K562 (cell line): ENCODE results near the gene CENPP.

ENCODE experiments used
- ARID3B ChIP-seq: fragments of 250-450 bp; sonication (Bioruptor Pico); IDR thresholded peaks from 2 replicates; pipeline ENCODE4 v1.4.0; 2020; ENCODE audit warnings: borderline replicate concordance
- CHD2 ChIP-seq: IDR thresholded peaks from 2 replicates; pipeline ENCODE4 v1.6.1; 2011; ENCODE audit warnings: low read depth, low read length
- CREB1 ChIP-seq, 2 experiments: sonication (generic) in 1 of 2; formaldehyde crosslinking in 1 of 2; IDR thresholded peaks; 2 replicates each; pipeline versions ENCODE4 v1.6.1 to v1.8.0; 2012 to 2022; ENCODE audit warnings: inconsistent platforms in 1 of 2, mild to moderate bottlenecking in 1 of 2, missing genetic modification reagents in 1 of 2, moderate library complexity in 1 of 2
- CTCF ChIP-seq, 3 experiments: IDR thresholded peaks in 2 of 3; conservative IDR thresholded peaks in 1 of 3; 2 replicates each; pipeline ENCODE4 v1.5.1; 2011 to 2012; ENCODE audit warnings: low read length in 3 of 3, mild to moderate bottlenecking in 3 of 3, control low read depth in 2 of 3, improper control_type of control experiment in 1 of 3, inconsistent platforms in 1 of 3, low read depth in 1 of 3, mixed read lengths in 1 of 3, moderate library complexity in 1 of 3; ENCODE audit not compliant: insufficient read depth in 2 of 3
- PRPF4 ChIP-seq: fragments of 200-400 bp; formaldehyde crosslinking; IDR thresholded peaks from one replicate; pipeline ENCODE4 v1.6.1; 2017; ENCODE audit warnings: low read length, low read depth, mild to moderate bottlenecking; ENCODE audit not compliant: insufficient read depth, poor library complexity, severe bottlenecking
- RBM22 ChIP-seq: fragments of 200-400 bp; formaldehyde crosslinking; IDR thresholded peaks from 2 replicates; pipeline ENCODE4 v1.6.1; 2018; ENCODE audit warnings: low read length, low read depth; ENCODE audit not compliant: poor library complexity, severe bottlenecking
- RFX5 ChIP-seq: IDR thresholded peaks from 2 replicates; pipeline ENCODE4 v1.6.1; 2011; ENCODE audit warnings: low read depth, mild to moderate bottlenecking, improper control_type of control experiment, low read length
- ZKSCAN1 ChIP-seq: fragments of 150-350 bp; IDR thresholded peaks from 2 replicates; pipeline ENCODE4 v1.6.1; 2016; ENCODE audit warnings: low read depth, low read length
- ZNF212 ChIP-seq: fragments of 450-650 bp; formaldehyde crosslinking; IDR thresholded peaks from 2 replicates; pipeline ENCODE4 v1.4.0; 2020; ENCODE audit warnings: mild to moderate bottlenecking
- ZNF263 ChIP-seq: sonication (generic); formaldehyde crosslinking; IDR thresholded peaks from 2 replicates; pipeline ENCODE4 v1.8.0; 2022; ENCODE audit warnings: mild to moderate bottlenecking, missing genetic modification reagents, borderline replicate concordance

GRCh38 chr9:92617951-92618510, 292.3 kb downstream of the CENPP start:
- TF ChIP-seq ZNF212 (no peak), ZKSCAN1 (no peak), RFX5 (no peak), CREB1 (IDR thresholded peaks at IDR 0.05) (no peak), CREB1 (CRISPR knock-in tag; IDR thresholded peaks at IDR 0.05) (no peak), CHD2 (no peak), ARID3B (CRISPR knock-in tag) (no peak), RBM22 (no peak), CTCF (IDR thresholded peaks at IDR 0.05 in 2 of 3, conservative IDR thresholded peaks at IDR 0.05 in 1 of 3; ENCODE audit: insufficient read depth in 2 of 3, low read depth in 1 of 3, low read length in 3 of 3) (no peak), PRPF4 (no peak), ZNF263 (CRISPR knock-in tag) (no peak)
